PFSK-1 (cell line): ENCODE measurements around the gene FGF19.

Experiments used
- POLR2AphosphoS5 ChIP-seq: IDR thresholded peaks from 2 replicates; pipeline ENCODE4 v1.6.1; 2012; ENCODE audit warnings: low read depth, mild to moderate bottlenecking, control low read depth, low read length, moderate library complexity
- REST ChIP-seq, 2 experiments: IDR thresholded peaks; 2 replicates each; pipeline versions ENCODE4 v1.6.1 to v1.8.0; 2011 to 2012; ENCODE audit warnings: low read depth in 2 of 2, low read length in 2 of 2, control low read depth in 1 of 2, inconsistent platforms in 1 of 2, mild to moderate bottlenecking in 1 of 2, moderate library complexity in 1 of 2; ENCODE audit not compliant: insufficient read depth in 1 of 2
- TAF1 ChIP-seq: IDR thresholded peaks from 2 replicates; pipeline ENCODE4 v1.6.1; 2012; ENCODE audit warnings: low read length, control low read depth, borderline replicate concordance; ENCODE audit not compliant: insufficient read depth

The FGF19 gene

GRCh38 chr11:69649576-69649900 lies 54.3 kb downstream of the FGF19 start:
- TF ChIP-seq REST (IDR thresholded peaks at IDR 0.05; ENCODE audit: insufficient read depth in 1 of 2, low read depth in 2 of 2, low read length in 2 of 2) (no peak), POLR2AphosphoS5 (peak; percentile 43; the same call in 1 of the 2 replicates)

GRCh38 chr11:69648679-69649575 lies 54.9 kb downstream of the FGF19 start:
- no peak for TF ChIP-seq TAF1
